Activated CD8-positive, alpha-beta T cell treated with anti-CD3 and anti-CD28 coated beads for 36 hours (primary cell): ENCODE measurements around the gene VIL1. TPM values are rescaled to one million over a fixed set of nuclear protein-coding genes. Genes with fewer than 3 reads are reported as not detected.

Experiments
- ATAC-seq: fragments of 200-7000 bp; cut with Tn5 transposase; one replicate; pipeline ENCODE4 v1.10.0; 2021; ENCODE audit warnings: mild to moderate bottlenecking, moderate library complexity
- CTCF ChIA-PET: fragments of 350-600 bp; sonication (Branson Sonifier 250); formaldehyde crosslinking; loops from one replicate; lab custom pipeline; 2021; ENCODE audit warnings: antibody characterized with exemption; lab: Charles Lee
- POLR2A ChIA-PET: fragments of 350-600 bp; sonication (Branson Sonifier 250); formaldehyde crosslinking; loops from one replicate; lab custom pipeline; 2021; ENCODE audit warnings: antibody characterized with exemption; lab: Charles Lee
- DNase-seq: peaks from one replicate; pipeline ENCODE4 v3.0.0-alpha.2; 2020
- H3K27ac Mint-ChIP-seq: one replicate; pipeline ENCODE4 v1.8.0; 2021; ENCODE audit warnings: mild to moderate bottlenecking, mixed read lengths
- H3K27me3 Mint-ChIP-seq: one replicate; pipeline ENCODE4 v1.8.0; 2021; ENCODE audit warnings: mixed read lengths
- H3K36me3 Mint-ChIP-seq: one replicate; pipeline ENCODE4 v1.8.0; 2021; ENCODE audit warnings: low read depth, mixed read lengths
- H3K4me1 Mint-ChIP-seq: one replicate; pipeline ENCODE4 v1.8.0; 2021; ENCODE audit warnings: low read depth, mixed read lengths
- H3K4me3 Mint-ChIP-seq: one replicate; pipeline ENCODE4 v1.8.0; 2021; ENCODE audit warnings: mild to moderate bottlenecking, moderate library complexity, mixed read lengths
- H3K9me3 Mint-ChIP-seq: one replicate; pipeline ENCODE4 v1.8.0; 2021; ENCODE audit warnings: mixed read lengths
- CTCF ChIP-seq: fragments of 200-600 bp; IDR thresholded peaks from one replicate; pipeline ENCODE4 v1.8.0; 2022; ENCODE audit warnings: antibody characterized with exemption, mild to moderate bottlenecking
- intact Hi-C: fragments of 100-400 bp; cut with micrococcal nuclease; formaldehyde crosslinking; loops from one replicate; pipeline ENCODE4 v1.10.0; 2022
- total RNA-seq, 2 experiments: library from RNA; stranded (reverse); gene quantifications; one replicate each; pipeline ENCODE4 v1.2.3, GENCODE V29; 2021

VIL1 gene
- total RNA-seq, 2 experiments from 2014 or later: not detected

GRCh38 chr2:218399391-218400166 lies 19.3 kb upstream of the VIL1 start, which contains the start of gene CTDSP1:
TSS of gene CTDSP1 (plus strand) at chr2:218399868. CDS start at chr2:218400091, 223 bp downstream.
- ChIA-PET POLR2A (interaction anchor here (0.6 to 2.0 kb wide), 7 partner anchors 98 to 273 kb away, joined by 3 to 6 read pairs (median 4); partner anchors contain the start of genes AAMP, BCS1L, PNKD and RNF25), CTCF (interaction anchor here (1.5 kb wide), 1 partner anchor 98 kb away, joined by 6 read pairs; no protein-coding TSS in a partner anchor)
- peak; percentile 96 for DNase-seq
- Mint-ChIP-seq H3K4me1 (peaks cover 36% of the 10 kb centered on the region), H3K4me3 (peak within 1 kb of the TSS; percentile 86), H3K9me3 (no peaks in the 10 kb centered on the region), H3K36me3 (peaks cover 22% of the 10 kb centered on the region), H3K27me3 (no peaks in the 10 kb centered on the region), H3K27ac (peak within 1 kb of the TSS; percentile 91)
- ATAC-seq: peak; percentile 34
- no peak for TF ChIP-seq CTCF
- intact Hi-C loops: loop anchor here (5.0 to 10.0 kb wide), 3 partner anchors 65 to 182 kb away; partner anchors contain the start of gene ARPC2

GRCh38 chr2:218400167-218400929 lies 18.6 kb upstream of the VIL1 start:
- Mint-ChIP-seq H3K4me3 (peak overlapping the region; percentile 86), H3K9me3 (no peaks in the 10 kb centered on the region), H3K36me3 (peaks cover 23% of the 10 kb centered on the region), H3K27me3 (no peaks in the 10 kb centered on the region), H3K27ac (peak overlapping the region; percentile 91), H3K4me1 (peaks cover 33% of the 10 kb centered on the region)
- ChIA-PET POLR2A (interaction anchor here (0.6 to 2.0 kb wide), 8 partner anchors 12 to 272 kb away, joined by 3 to 6 read pairs (median 4); partner anchors contain the start of genes AAMP, BCS1L, PNKD and RNF25), CTCF (interaction anchor here (1.5 kb wide), 1 partner anchor 99 kb away, joined by 6 read pairs; no protein-coding TSS in a partner anchor)
- ATAC-seq (no peak), DNase-seq (peak; percentile 50)
- TF ChIP-seq CTCF: no peak
- intact Hi-C loops: loop anchor here (10.0 kb wide), 1 partner anchor 64 kb away; no protein-coding TSS in a partner anchor

- peaks cover 37% of the 10 kb centered on the region for H3K4me1 Mint-ChIP-seq
- peaks cover 26% of the 10 kb centered on the region for H3K36me3 Mint-ChIP-seq
- CTCF ChIA-PET: no interaction called here
- peak; percentile 11 for DNase-seq
- intact Hi-C loops: loop anchor here (10.0 kb wide), 1 partner anchor 64 kb away; no protein-coding TSS in a partner anchor
- no peak for ATAC-seq
- POLR2A ChIA-PET: interaction anchor here (1.1 to 2.0 kb wide), 6 partner anchors 11 to 258 kb away, joined by 3 to 6 read pairs (median 4); partner anchors contain the start of genes AAMP, BCS1L, PNKD and ZNF142
- TF ChIP-seq CTCF: no peak
- no peaks in the 10 kb centered on the region for H3K27me3 Mint-ChIP-seq
- H3K4me3 Mint-ChIP-seq: peak overlapping the region; percentile 86
- H3K27ac Mint-ChIP-seq: peak overlapping the region; percentile 49
- H3K9me3 Mint-ChIP-seq: no peaks in the 10 kb centered on the region
Measured at GRCh38 chr2:218400930-218401881, 17.7 kb upstream of the VIL1 start.

GRCh38 chr2:218401890-218402289 lies 17.0 kb upstream of the VIL1 start:
- ATAC-seq (no peak), DNase-seq (no peak)
- ChIA-PET POLR2A (interaction anchor here (1.1 to 1.5 kb wide), 3 partner anchors 10 to 112 kb away, joined by 3 to 4 read pairs (median 3); no protein-coding TSS in a partner anchor), CTCF (no interaction called here)
- H3K27me3 Mint-ChIP-seq: no peaks in the 10 kb centered on the region
- H3K4me1 Mint-ChIP-seq: peaks cover 40% of the 10 kb centered on the region
- H3K4me3 Mint-ChIP-seq: peak overlapping the region; percentile 86
- H3K36me3 Mint-ChIP-seq: peaks cover 26% of the 10 kb centered on the region
- intact Hi-C loops: loop anchor here (10.0 kb wide), 1 partner anchor 63 kb away; no protein-coding TSS in a partner anchor
- peak overlapping the region; percentile 49 for H3K27ac Mint-ChIP-seq
- H3K9me3 Mint-ChIP-seq: no peaks in the 10 kb centered on the region
- no peak for TF ChIP-seq CTCF
